Activated CD8-positive, alpha-beta T cell treated with anti-CD3 and anti-CD28 coated beads for 36 hours (primary cell): Measurements from ENCODE around the gene RBBP8NL. TPM values are rescaled to one million over a fixed set of nuclear protein-coding genes. Genes with fewer than 3 reads are reported as not detected.

ENCODE experiments used
- ATAC-seq: fragments of 200-7000 bp; cut with Tn5 transposase; one replicate; pipeline ENCODE4 v1.10.0; 2021; ENCODE audit warnings: mild to moderate bottlenecking, moderate library complexity
- CTCF ChIA-PET: fragments of 350-600 bp; sonication (Branson Sonifier 250); formaldehyde crosslinking; loops from one replicate; lab custom pipeline; 2021; ENCODE audit warnings: antibody characterized with exemption; lab: Charles Lee
- POLR2A ChIA-PET: fragments of 350-600 bp; sonication (Branson Sonifier 250); formaldehyde crosslinking; loops from one replicate; lab custom pipeline; 2021; ENCODE audit warnings: antibody characterized with exemption; lab: Charles Lee
- DNase-seq: peaks from one replicate; pipeline ENCODE4 v3.0.0-alpha.2; 2020
- H3K27ac Mint-ChIP-seq: one replicate; pipeline ENCODE4 v1.8.0; 2021; ENCODE audit warnings: mild to moderate bottlenecking, mixed read lengths
- H3K27me3 Mint-ChIP-seq: one replicate; pipeline ENCODE4 v1.8.0; 2021; ENCODE audit warnings: mixed read lengths
- H3K36me3 Mint-ChIP-seq: one replicate; pipeline ENCODE4 v1.8.0; 2021; ENCODE audit warnings: low read depth, mixed read lengths
- H3K4me1 Mint-ChIP-seq: one replicate; pipeline ENCODE4 v1.8.0; 2021; ENCODE audit warnings: low read depth, mixed read lengths
- H3K4me3 Mint-ChIP-seq: one replicate; pipeline ENCODE4 v1.8.0; 2021; ENCODE audit warnings: mild to moderate bottlenecking, moderate library complexity, mixed read lengths
- H3K9me3 Mint-ChIP-seq: one replicate; pipeline ENCODE4 v1.8.0; 2021; ENCODE audit warnings: mixed read lengths
- intact Hi-C: fragments of 100-400 bp; cut with micrococcal nuclease; formaldehyde crosslinking; loops from one replicate; pipeline ENCODE4 v1.10.0; 2022
- total RNA-seq, 2 experiments: library from RNA; stranded (reverse); gene quantifications; one replicate each; pipeline ENCODE4 v1.2.3, GENCODE V29; 2021
- TF ChIP-seq, protein P1 (sequence below): fragments of 200-600 bp; IDR thresholded peaks from one replicate; pipeline ENCODE4 v1.8.0; 2022; ENCODE audit warnings: antibody characterized with exemption, mild to moderate bottlenecking

RBBP8NL gene
- total RNA-seq, 2 experiments from 2014 or later: not detected

DNA sequence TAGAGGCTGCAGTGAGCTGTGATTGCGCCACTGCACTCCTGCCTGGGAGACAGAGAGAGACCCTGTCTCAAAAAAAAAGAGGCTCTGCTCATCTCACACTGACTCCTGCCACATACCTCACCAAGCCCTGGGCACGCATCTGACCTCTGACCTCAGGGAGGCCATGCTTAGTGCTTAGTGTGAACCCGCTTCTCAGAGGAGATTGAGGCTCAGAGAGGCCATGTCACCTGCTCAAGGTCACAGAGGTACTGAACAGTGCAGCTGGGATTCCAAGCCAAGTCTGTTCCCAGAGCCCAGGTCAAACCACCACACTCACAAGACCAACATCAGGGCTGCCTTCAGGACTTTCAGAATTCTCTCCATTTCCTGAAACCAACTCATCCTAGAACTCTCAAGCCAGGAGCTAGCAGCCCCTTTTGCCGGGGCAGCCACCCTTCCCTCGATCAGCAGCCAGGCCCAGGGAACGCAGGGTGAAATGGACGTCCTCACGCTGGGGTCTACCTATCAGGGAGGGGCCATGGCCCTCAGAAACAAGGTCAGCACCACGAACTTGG is 23.1 kb downstream of the RBBP8NL start:
- no peaks in the 10 kb centered on the region for H3K36me3 Mint-ChIP-seq
- intact Hi-C loops: no loop called here
- ChIA-PET CTCF (no interaction called here), POLR2A (interaction anchor here (2.7 kb wide), 1 partner anchor 14 kb away, joined by 18 read pairs; no protein-coding TSS in a partner anchor)
- DNase-seq: no peak
- H3K4me1 Mint-ChIP-seq: peaks cover 19% of the 10 kb centered on the region
- H3K9me3 Mint-ChIP-seq: no peaks in the 10 kb centered on the region
- no peaks in the 10 kb centered on the region for H3K27me3 Mint-ChIP-seq
- H3K4me3 Mint-ChIP-seq: peak overlapping the region; percentile 9
- no peak overlapping the region for H3K27ac Mint-ChIP-seq
- TF ChIP-seq, protein P1, sequence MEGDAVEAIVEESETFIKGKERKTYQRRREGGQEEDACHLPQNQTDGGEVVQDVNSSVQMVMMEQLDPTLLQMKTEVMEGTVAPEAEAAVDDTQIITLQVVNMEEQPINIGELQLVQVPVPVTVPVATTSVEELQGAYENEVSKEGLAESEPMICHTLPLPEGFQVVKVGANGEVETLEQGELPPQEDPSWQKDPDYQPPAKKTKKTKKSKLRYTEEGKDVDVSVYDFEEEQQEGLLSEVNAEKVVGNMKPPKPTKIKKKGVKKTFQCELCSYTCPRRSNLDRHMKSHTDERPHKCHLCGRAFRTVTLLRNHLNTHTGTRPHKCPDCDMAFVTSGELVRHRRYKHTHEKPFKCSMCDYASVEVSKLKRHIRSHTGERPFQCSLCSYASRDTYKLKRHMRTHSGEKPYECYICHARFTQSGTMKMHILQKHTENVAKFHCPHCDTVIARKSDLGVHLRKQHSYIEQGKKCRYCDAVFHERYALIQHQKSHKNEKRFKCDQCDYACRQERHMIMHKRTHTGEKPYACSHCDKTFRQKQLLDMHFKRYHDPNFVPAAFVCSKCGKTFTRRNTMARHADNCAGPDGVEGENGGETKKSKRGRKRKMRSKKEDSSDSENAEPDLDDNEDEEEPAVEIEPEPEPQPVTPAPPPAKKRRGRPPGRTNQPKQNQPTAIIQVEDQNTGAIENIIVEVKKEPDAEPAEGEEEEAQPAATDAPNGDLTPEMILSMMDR: no peak
- ATAC-seq: no peak

GRCh38 chr20:62403331-62403730 is 24.0 kb downstream of the RBBP8NL start:
- intact Hi-C loops: no loop called here
- ChIA-PET CTCF (no interaction called here), POLR2A (interaction anchor here (2.7 to 4.9 kb wide), 2 partner anchors 13 to 14 kb away, joined by 18 to 53 read pairs; partner anchors contain the start of gene RPS21)
- Mint-ChIP-seq H3K4me1 (peaks cover 19% of the 10 kb centered on the region), H3K27ac (no peak overlapping the region), H3K4me3 (no peak overlapping the region), H3K36me3 (no peaks in the 10 kb centered on the region), H3K27me3 (no peaks in the 10 kb centered on the region), H3K9me3 (no peaks in the 10 kb centered on the region)
- no peak for ATAC-seq
- DNase-seq: no peak
- TF ChIP-seq, protein P1: no peak

DNA sequence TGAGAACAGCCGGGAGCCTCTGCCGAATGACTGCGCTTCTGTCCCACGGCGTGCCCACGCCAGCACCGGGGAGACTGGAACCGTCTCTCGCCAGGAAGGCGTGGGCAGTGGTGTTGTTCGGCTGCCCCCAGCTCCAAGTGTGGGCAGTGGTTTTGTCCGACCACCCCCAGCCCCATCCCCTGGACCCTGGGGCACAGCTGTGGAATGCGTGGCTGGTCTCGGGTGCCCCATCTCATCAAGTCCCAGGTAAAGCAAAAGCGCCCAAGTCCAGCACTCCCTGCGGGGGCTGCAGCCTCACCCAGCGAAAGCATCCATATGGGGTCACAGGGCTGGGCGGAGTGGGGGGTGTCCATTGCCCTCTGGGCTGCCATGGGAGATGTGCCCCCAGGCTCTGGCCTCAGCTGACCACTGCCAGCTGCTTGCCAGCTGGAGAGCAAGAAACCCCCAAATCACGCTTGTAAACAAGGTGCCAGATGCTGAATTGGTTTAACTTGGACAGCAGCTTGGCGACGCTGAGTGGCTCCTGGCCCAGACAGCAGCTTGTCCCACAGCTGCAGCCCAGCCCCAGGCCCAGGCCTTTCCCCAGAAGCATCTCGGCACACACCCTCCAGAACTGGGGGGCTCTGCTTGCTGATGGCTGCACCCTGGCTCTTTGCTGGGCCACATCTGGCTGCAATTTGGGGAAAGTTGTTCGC is 24.7 kb downstream of the RBBP8NL start:
- no peak overlapping the region for H3K4me3 Mint-ChIP-seq
- intact Hi-C loops: no loop called here
- DNase-seq (no peak), ATAC-seq (no peak)
- peaks cover 19% of the 10 kb centered on the region for H3K4me1 Mint-ChIP-seq
- TF ChIP-seq, protein P1: no peak
- no peaks in the 10 kb centered on the region for H3K27me3 Mint-ChIP-seq
- peaks cover 2% of the 10 kb centered on the region for H3K36me3 Mint-ChIP-seq
- no peak overlapping the region for H3K27ac Mint-ChIP-seq
- no peaks in the 10 kb centered on the region for H3K9me3 Mint-ChIP-seq
- CTCF ChIA-PET: no interaction called here
- POLR2A ChIA-PET: interaction anchor here (4.9 kb wide), 1 partner anchor 13 kb away, joined by 53 read pairs; the partner anchor contains the start of gene RPS21

- intact Hi-C loops: no loop called here
- no peak overlapping the region for H3K4me3 Mint-ChIP-seq
- CTCF ChIA-PET: no interaction called here
Observed at GRCh38 chr20:62401331-62401779, 26.0 kb downstream of the RBBP8NL start.

More at GRCh38 chr20:62401331-62401779, 26.0 kb downstream of the RBBP8NL start:
- DNase-seq: no peak
- POLR2A ChIA-PET: interaction anchor here (4.9 kb wide), 1 partner anchor 12 kb away, joined by 53 read pairs; the partner anchor contains the start of gene RPS21
- Mint-ChIP-seq H3K27me3 (no peaks in the 10 kb centered on the region), H3K4me1 (peaks cover 18% of the 10 kb centered on the region), H3K9me3 (no peaks in the 10 kb centered on the region), H3K27ac (no peak overlapping the region), H3K36me3 (peaks cover 3% of the 10 kb centered on the region)
- TF ChIP-seq, protein P1: no peak
- no peak for ATAC-seq
